ENCODE data around the gene MYOCD.

GRCh38 chr17:12648498-12648897 lies 17.2 kb upstream of the MYOCD start:
- TF ChIP-seq, protein P1, sequence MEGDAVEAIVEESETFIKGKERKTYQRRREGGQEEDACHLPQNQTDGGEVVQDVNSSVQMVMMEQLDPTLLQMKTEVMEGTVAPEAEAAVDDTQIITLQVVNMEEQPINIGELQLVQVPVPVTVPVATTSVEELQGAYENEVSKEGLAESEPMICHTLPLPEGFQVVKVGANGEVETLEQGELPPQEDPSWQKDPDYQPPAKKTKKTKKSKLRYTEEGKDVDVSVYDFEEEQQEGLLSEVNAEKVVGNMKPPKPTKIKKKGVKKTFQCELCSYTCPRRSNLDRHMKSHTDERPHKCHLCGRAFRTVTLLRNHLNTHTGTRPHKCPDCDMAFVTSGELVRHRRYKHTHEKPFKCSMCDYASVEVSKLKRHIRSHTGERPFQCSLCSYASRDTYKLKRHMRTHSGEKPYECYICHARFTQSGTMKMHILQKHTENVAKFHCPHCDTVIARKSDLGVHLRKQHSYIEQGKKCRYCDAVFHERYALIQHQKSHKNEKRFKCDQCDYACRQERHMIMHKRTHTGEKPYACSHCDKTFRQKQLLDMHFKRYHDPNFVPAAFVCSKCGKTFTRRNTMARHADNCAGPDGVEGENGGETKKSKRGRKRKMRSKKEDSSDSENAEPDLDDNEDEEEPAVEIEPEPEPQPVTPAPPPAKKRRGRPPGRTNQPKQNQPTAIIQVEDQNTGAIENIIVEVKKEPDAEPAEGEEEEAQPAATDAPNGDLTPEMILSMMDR (IDR thresholded peaks at IDR 0.05; ENCODE audit: low read depth, low read length, poor library complexity, severe bottlenecking) = no peak
- TF ChIP-seq EZH2phosphoT487 (IDR thresholded peaks at IDR 0.05; ENCODE audit: borderline replicate concordance, low read length) = no peak
